PC-3 (cell line): ENCODE data around the gene MLPH.

Experiments
- EZH2 ChIP-seq: fragments of 300-600 bp; sonication (generic); IDR thresholded peaks from one replicate; pipeline ENCODE4 v1.6.1; 2017; ENCODE audit warnings: antibody characterized with exemption, mild to moderate bottlenecking, low read length; ENCODE audit not compliant: unreplicated experiment
- TF ChIP-seq, protein P1 (sequence below): fragments of 300-600 bp; sonication (generic); conservative IDR thresholded peaks from 2 replicates; pipeline ENCODE4 v1.5.1; 2017; ENCODE audit warnings: antibody characterized with exemption, low read depth, mild to moderate bottlenecking, low read length

DNA sequence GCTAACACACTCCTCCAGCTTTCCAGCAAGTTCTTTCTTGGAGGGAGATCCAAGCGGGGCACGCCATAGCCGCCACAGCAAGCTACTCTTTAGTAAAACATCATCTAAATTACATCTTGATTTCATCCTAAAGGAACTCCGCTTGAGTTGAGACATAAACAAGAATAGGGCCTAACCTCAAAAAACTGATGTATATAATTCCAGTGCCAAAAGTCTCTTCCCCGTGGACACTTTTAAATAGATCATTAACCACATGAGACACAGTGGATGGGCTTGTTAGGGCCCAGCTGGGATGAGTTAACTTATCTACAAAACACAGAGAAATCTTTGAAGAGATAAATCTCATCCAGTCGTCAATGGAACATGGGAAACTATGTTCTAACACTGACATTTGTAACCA lies 20.8 kb upstream of the MLPH start:
- TF ChIP-seq, protein P1, sequence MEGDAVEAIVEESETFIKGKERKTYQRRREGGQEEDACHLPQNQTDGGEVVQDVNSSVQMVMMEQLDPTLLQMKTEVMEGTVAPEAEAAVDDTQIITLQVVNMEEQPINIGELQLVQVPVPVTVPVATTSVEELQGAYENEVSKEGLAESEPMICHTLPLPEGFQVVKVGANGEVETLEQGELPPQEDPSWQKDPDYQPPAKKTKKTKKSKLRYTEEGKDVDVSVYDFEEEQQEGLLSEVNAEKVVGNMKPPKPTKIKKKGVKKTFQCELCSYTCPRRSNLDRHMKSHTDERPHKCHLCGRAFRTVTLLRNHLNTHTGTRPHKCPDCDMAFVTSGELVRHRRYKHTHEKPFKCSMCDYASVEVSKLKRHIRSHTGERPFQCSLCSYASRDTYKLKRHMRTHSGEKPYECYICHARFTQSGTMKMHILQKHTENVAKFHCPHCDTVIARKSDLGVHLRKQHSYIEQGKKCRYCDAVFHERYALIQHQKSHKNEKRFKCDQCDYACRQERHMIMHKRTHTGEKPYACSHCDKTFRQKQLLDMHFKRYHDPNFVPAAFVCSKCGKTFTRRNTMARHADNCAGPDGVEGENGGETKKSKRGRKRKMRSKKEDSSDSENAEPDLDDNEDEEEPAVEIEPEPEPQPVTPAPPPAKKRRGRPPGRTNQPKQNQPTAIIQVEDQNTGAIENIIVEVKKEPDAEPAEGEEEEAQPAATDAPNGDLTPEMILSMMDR: no peak
- TF ChIP-seq EZH2: no peak
